Upper lobe of left lung (tissue), 4 donors: Measurements from ENCODE around the gene DCTN4.

ENCODE experiments used
- EP300 ChIP-seq, 4 donors: sonication (generic); formaldehyde crosslinking; IDR thresholded peaks; one replicate each; pipeline ENCODE4 v1.5.1; 2017; ENCODE audit warnings: antibody characterized with exemption in 4 of 4, control low read depth in 2 of 4
- POLR2AphosphoS5 ChIP-seq, 2 donors: sonication (generic); formaldehyde crosslinking; IDR thresholded peaks; one replicate each; pipeline ENCODE4 v1.5.1; 2017; ENCODE audit warnings: antibody characterized with exemption in 2 of 2

- TF ChIP-seq EP300 (IDR thresholded peaks at IDR 0.05) (peak in 1 of 4 donors; percentile 45), POLR2AphosphoS5 (IDR thresholded peaks at IDR 0.05) (peak; percentile 37 to 50)
These were observed 31.3 kb upstream of the DCTN4 start for GRCh38 chr5:150789943-150790611.
